Mucosa of rectum (tissue), 2 donors: ENCODE data around the gene ENTPD8.

Experiments
- H3K27ac ChIP-seq, 2 donors: one replicate each; pipeline ENCODE4 v1.7.0; 2013; ENCODE audit warnings: inconsistent platforms in 2 of 2, low read depth in 2 of 2, low read length in 2 of 2
- H3K27me3 ChIP-seq, 2 donors: one replicate each; pipeline ENCODE4 v1.7.0; 2013; ENCODE audit warnings: low read length in 2 of 2; ENCODE audit not compliant: control insufficient read depth in 2 of 2, insufficient read depth in 2 of 2
- H3K36me3 ChIP-seq, 2 donors: one replicate each; pipeline ENCODE4 v1.7.0; 2013; ENCODE audit warnings: low read length in 2 of 2; ENCODE audit not compliant: control insufficient read depth in 2 of 2, insufficient read depth in 2 of 2
- H3K4me1 ChIP-seq, 2 donors: one replicate each; pipeline ENCODE4 v1.7.0; 2013; ENCODE audit warnings: low read length in 2 of 2, mild to moderate bottlenecking in 1 of 2; ENCODE audit not compliant: control insufficient read depth in 2 of 2, insufficient read depth in 2 of 2
- H3K4me3 ChIP-seq, 2 donors: one replicate each; pipeline ENCODE4 v1.7.0; 2013; ENCODE audit warnings: low read length in 2 of 2
- H3K9ac ChIP-seq, 2 donors: one replicate each; pipeline ENCODE4 v1.7.0; 2013; ENCODE audit warnings: low read length in 2 of 2, low read depth in 1 of 2, mild to moderate bottlenecking in 1 of 2
- H3K9me3 ChIP-seq, 2 donors: one replicate each; pipeline ENCODE4 v1.7.0; 2013; ENCODE audit warnings: low read length in 2 of 2; ENCODE audit not compliant: control insufficient read depth in 2 of 2
- donor health status: healthy.
- donor health status: Normal muscosa, but diverticular disease.

Gene ENTPD8

GRCh38 chr9:137429974-137430722 lies 11.0 kb downstream of the ENTPD8 start:
- Histone ChIP-seq H3K9ac (no peak overlapping the region), H3K9me3 (no peaks in the 10 kb centered on the region), H3K27me3 (no peaks in the 10 kb centered on the region), H3K4me1 (peaks cover 0 to 5% of the 10 kb centered on the region in 2 donors), H3K36me3 (peaks cover 0 to 3% of the 10 kb centered on the region in 2 donors), H3K27ac (no peak overlapping the region), H3K4me3 (no peak overlapping the region)

GRCh38 chr9:137429546-137429890 lies 11.6 kb downstream of the ENTPD8 start:
- H3K4me3 ChIP-seq = no peak overlapping the region
- no peak overlapping the region for H3K9ac ChIP-seq
- H3K9me3 ChIP-seq = no peaks in the 10 kb centered on the region
- no peaks in the 10 kb centered on the region for H3K27me3 ChIP-seq
- no peak overlapping the region for H3K27ac ChIP-seq
- H3K36me3 ChIP-seq = peaks cover 0 to 3% of the 10 kb centered on the region in 2 donors
- H3K4me1 ChIP-seq = peaks cover 0 to 5% of the 10 kb centered on the region in 2 donors

GRCh38 chr9:137428841-137429545 lies 12.2 kb downstream of the ENTPD8 start:
- peaks cover 0 to 3% of the 10 kb centered on the region in 2 donors for H3K36me3 ChIP-seq
- H3K4me1 ChIP-seq = peaks cover 0 to 7% of the 10 kb centered on the region in 2 donors
- H3K4me3 ChIP-seq = no peak overlapping the region
- no peak overlapping the region for H3K9ac ChIP-seq
- no peaks in the 10 kb centered on the region for H3K9me3 ChIP-seq
- no peaks in the 10 kb centered on the region for H3K27me3 ChIP-seq
- no peak overlapping the region for H3K27ac ChIP-seq

- no peaks in the 10 kb centered on the region for H3K9me3 ChIP-seq
- peaks cover 0 to 3% of the 10 kb centered on the region in 2 donors for H3K36me3 ChIP-seq
- H3K9ac ChIP-seq = no peak overlapping the region
- H3K4me1 ChIP-seq = peaks cover 0 to 7% of the 10 kb centered on the region in 2 donors
- no peak overlapping the region for H3K27ac ChIP-seq
- H3K4me3 ChIP-seq = no peak overlapping the region
- H3K27me3 ChIP-seq = no peaks in the 10 kb centered on the region
Observed at GRCh38 chr9:137428311-137428630, 12.9 kb downstream of the ENTPD8 start.

GRCh38 chr9:137427454-137428310 lies 13.5 kb downstream of the ENTPD8 start:
- H3K4me1 ChIP-seq = peaks cover 0 to 7% of the 10 kb centered on the region in 2 donors
- H3K27me3 ChIP-seq = no peaks in the 10 kb centered on the region
- H3K9me3 ChIP-seq = no peaks in the 10 kb centered on the region
- H3K4me3 ChIP-seq = no peak overlapping the region
- H3K36me3 ChIP-seq = peaks cover 0 to 3% of the 10 kb centered on the region in 2 donors
- no peak overlapping the region for H3K9ac ChIP-seq
- H3K27ac ChIP-seq = no peak overlapping the region

GRCh38 chr9:137426018-137426681 lies 15.0 kb downstream of the ENTPD8 start:
- Histone ChIP-seq H3K4me3 (no peak overlapping the region), H3K4me1 (peaks cover 5 to 20% of the 10 kb centered on the region in 2 donors), H3K27ac (no peak overlapping the region), H3K9ac (no peak overlapping the region), H3K27me3 (no peaks in the 10 kb centered on the region), H3K36me3 (peaks cover 0 to 3% of the 10 kb centered on the region in 2 donors), H3K9me3 (no peaks in the 10 kb centered on the region)

- H3K4me3 ChIP-seq = peak overlapping the region; percentile 69 to 78
- peaks cover 0 to 3% of the 10 kb centered on the region in 2 donors for H3K36me3 ChIP-seq
- no peaks in the 10 kb centered on the region for H3K9me3 ChIP-seq
- H3K4me1 ChIP-seq = peaks cover 12 to 18% of the 10 kb centered on the region in 2 donors
- no peaks in the 10 kb centered on the region for H3K27me3 ChIP-seq
- peak overlapping the region; percentile 86 to 91 for H3K27ac ChIP-seq
- peak overlapping the region; percentile 74 to 97 for H3K9ac ChIP-seq
Observed at GRCh38 chr9:137423514-137424291, 17.5 kb downstream of the ENTPD8 start.

GRCh38 chr9:137422604-137423513 lies 18.3 kb downstream of the ENTPD8 start, which contains the start of the genes EXD3 and NOXA1:
TSS of gene EXD3 (minus strand) at chr9:137423162. CDS start at chr9:137395357, 27,805 bp downstream.
TSS of gene NOXA1 (plus strand) at chr9:137423393. CDS start at chr9:137423530, 137 bp downstream.
- Histone ChIP-seq H3K9ac (peak within 1 kb of the TSS; percentile 86 to 97), H3K36me3 (peaks cover 0 to 3% of the 10 kb centered on the region in 2 donors), H3K27ac (peak within 1 kb of the TSS; percentile 86 to 91), H3K27me3 (no peaks in the 10 kb centered on the region), H3K4me3 (peak within 1 kb of the TSS; percentile 79 to 88), H3K4me1 (peaks cover 12 to 18% of the 10 kb centered on the region in 2 donors), H3K9me3 (no peaks in the 10 kb centered on the region)
